Stimulated activated CD4-positive, alpha-beta T cell treated with anti-CD3 and anti-CD28 coated beads, Interleukin-15, amount 100 ng/mL, for 1 hour (primary cell): ENCODE results near the gene UMPS.
"Not testable (repeated sequence)": the region's sequence is repeated elsewhere in the genome, so short reads cannot be mapped to it uniquely, and the experiment has no call there.

Source experiments
- DNase-seq, 2 donors: peaks; one replicate each; pipeline ENCODE4 v3.0.0-alpha.2; 2020; ENCODE audit warnings: low read depth in 1 of 2, low spot score in 1 of 2

Gene UMPS

GRCh38 chr3:124779116-124779515, 48.9 kb downstream of the UMPS start:
- DNase-seq: no peak

DNA sequence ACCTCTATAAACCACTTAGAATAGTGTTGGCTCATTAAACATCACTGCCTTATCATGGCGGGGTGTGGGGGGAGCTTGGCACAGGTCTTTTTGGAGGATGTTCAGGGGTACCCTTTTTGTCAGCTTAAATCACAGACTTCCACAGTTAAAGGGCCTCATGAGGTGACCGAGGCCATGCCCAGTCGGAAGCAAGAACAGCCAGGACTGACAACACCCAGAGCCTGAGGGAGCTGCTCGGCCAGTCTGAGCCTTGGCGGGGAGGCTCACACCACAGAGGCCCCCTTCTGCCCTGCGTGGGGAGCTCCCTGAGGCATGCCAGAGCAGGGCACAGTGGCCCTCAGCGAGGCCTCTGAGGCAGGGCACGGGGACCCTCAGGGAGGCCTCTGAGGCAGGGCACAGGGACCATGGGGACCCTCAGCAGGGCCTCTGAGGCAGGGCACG, 49.5 kb downstream of the UMPS start:
- DNase-seq: no peak

- no peak for DNase-seq
Measured at GRCh38 chr3:124780356-124780755, 50.1 kb downstream of the UMPS start.

DNA sequence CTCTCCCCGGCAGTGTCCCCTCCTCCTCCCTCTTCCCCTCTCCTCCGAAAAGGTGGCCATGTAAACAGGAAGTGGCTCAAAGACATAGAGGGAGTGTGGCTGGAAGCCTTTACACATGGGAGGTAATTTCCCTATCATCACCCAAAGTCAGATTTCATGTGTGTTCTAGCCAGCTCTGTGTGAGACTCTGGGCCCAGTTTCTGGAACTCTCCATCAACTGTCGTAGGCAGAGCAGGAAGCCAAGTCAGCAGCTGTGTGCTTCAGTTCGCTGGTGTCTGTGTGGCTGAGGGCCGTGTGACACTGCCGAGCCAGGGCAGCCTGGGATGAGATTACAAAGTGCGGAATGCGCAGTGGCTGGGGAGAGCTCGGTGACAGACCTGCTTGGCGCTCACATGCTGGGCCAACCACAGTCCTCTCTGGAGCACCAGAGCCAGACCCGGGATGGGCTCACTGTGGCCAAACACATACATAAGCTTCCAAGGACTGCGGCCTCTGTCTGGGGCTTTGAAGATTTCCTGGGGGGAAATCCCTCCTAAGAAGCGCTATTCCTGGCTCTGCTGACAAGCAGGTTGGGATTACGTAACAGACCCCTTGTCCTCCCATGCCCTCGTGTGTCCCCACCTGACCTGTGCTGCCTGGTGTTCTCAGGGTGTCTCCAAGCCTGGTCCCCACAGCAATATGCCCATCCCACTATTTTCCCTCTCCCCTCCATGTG, 50.7 kb downstream of the UMPS start:
- DNase-seq: no peak

GRCh38 chr3:124781476-124782376, 51.5 kb downstream of the UMPS start:
- no peak for DNase-seq

DNA sequence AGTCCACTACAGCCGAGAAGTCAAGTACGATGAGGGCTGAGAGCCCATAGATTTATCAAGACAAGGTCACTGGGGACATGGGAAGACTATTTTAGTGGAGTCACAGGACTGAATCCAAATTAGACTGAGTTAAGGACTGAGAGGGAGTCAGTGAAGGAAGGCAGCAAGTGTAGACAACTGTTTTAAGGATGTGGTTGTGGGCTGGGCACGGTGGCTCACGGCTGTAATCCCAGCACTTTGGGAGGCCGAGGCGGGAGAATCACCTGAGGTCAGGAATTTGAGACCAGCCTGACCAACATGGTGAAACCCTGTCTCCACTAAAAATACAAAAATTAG, 52.1 kb downstream of the UMPS start:
- DNase-seq: not testable (repeated sequence)

GRCh38 chr3:124783696-124784095, 53.4 kb downstream of the UMPS start:
- no peak for DNase-seq

DNA sequence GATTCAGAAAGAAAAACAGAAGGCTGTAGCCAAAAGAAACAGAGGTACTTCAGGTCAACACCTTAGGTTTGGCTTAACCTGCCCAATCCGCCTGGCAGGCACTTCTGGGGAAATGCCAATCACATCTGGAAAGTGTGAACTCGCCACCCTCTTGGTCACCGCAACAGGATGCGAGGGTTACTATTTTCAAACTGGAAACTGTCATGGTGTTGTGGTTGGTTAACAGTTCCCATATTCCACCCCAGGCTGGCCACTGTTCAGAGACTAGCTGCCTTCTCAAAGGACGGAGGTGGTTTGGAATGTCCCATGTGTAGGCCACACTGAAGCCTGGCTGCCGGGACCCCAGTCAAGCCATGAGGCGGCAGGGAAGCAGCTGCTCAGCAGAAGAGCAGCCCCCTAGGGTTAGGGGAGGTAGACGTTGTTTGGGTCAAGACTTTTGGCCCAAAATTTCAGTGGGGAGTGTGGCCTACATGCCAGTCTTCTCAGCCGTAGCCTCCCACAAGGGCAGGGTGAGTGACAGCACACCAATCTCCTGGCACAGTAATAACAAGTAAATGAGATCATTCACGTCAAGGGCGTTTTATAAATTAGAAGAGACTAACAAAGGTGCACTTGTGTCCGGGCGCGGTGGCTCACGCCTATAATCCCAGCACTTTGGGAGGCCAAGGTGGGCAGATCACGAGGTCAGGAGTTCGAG, 54.6 kb downstream of the UMPS start:
- DNase-seq: no peak

GRCh38 chr3:124785973-124786372, 55.7 kb downstream of the UMPS start:
- DNase-seq: no peak

- no peak for DNase-seq
Measured at GRCh38 chr3:124786511-124787241, 56.4 kb downstream of the UMPS start.

- DNase-seq: no peak
Measured at GRCh38 chr3:124787476-124788195, 57.4 kb downstream of the UMPS start.

DNA sequence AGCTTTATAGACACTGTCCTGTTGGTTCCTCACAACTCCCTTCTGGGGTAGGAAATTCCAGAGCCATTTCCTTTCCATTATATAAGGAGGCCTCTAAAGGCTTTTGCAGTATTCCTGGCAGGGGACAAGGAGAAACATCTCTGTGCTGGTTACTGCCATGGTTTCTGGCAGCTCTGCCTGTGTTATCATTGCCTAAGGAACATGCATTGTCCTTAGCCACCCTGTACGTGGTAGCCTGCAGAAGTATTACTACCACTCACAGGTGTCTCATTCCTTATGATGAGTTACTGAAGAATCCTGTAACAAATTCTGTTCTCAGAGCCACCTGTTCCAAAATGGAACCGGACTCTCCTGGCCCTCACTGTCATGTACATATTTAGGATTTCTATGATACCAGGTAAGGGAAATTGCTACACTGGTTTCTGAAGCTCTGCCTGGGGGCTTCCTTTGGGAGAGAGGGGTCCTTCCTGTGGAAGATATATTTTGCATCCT, 58.0 kb downstream of the UMPS start:
- no peak for DNase-seq

DNA sequence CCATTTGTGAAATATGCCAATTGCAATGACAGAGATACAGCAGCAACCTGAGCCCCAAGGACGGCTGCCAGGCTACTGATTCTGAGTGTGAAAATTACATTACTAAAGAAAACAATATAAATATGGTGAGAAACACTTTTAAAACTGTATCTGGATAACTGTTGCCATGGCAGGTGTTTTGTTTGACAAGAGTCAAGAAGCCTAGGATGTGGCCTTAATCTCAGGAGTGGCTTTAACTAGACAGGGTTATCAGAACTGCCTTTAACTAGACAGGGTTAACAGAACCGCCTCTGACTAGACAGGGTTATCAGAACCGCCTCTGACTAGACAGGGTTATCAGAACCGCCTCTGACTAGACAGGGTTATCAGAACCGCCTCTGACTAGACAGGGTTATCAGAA, 58.9 kb downstream of the UMPS start:
- DNase-seq: not testable (repeated sequence)

GRCh38 chr3:124791142-124791541, 60.9 kb downstream of the UMPS start:
- no peak for DNase-seq

DNA sequence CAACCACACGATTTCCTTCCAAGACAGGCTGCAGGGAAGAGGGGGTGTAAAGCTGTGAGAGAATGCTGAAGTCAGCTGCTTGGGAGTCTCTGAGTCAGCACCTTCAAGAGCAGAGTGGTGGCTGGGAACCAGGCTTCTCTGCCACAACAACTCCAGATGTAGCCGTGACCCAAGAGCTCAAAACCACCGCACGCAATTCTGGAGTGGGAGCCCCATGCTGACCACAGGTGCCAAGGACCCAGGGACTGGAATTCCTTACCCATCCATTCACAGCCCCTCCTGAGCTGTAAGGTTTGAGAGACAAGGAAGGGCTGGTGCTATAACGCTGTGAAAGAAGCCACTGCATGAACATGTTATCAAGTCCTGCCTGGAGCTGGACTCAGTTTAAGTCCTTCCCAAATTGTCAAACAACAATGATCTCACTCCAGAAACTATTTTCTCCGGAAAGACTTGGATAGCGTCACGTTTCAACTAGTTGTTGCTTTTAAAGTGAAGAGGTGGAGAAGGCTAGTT, 61.4 kb downstream of the UMPS start:
- no peak for DNase-seq

- DNase-seq: no peak
Measured at GRCh38 chr3:124792341-124793040, 62.2 kb downstream of the UMPS start.

- no peak for DNase-seq
Measured at GRCh38 chr3:124793054-124793739, 62.9 kb downstream of the UMPS start.

DNA sequence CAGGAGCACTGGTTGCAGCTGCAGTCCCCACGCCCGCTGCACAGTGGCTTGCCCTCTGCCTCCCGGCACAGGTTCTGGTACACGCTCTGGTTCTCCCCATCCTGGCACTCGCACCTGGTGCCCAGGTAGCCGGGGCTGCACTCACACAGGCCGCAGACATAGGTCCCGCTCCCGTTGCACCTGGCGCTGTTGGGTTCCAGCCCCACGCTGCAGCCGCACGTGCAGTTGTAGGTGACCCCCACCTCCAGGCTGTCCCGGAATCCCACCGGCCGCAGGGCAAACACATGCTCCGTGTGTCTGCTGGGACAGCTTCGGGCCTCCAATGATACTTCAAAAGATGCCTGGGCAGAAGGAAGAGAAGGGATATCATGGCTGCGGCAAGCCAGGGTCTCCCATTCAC, 66.2 kb downstream of the UMPS start:
- DNase-seq: no peak

- DNase-seq: no peak
Measured at GRCh38 chr3:124797426-124797945, 67.2 kb downstream of the UMPS start.
